K562 (cell line): ENCODE data around the gene DUOXA2. TPM values are rescaled to one million over a fixed set of nuclear protein-coding genes. Genes with fewer than 3 reads are reported as not detected.

Experiments used
- CC2D1A ChIP-seq: fragments of 450-650 bp; IDR thresholded peaks from 2 replicates; pipeline ENCODE4 v1.6.1; 2017; ENCODE audit warnings: mild to moderate bottlenecking
- E2F5 ChIP-seq: sonication (generic); formaldehyde crosslinking; IDR thresholded peaks from 2 replicates; pipeline ENCODE4 v1.8.0; 2022; ENCODE audit warnings: mild to moderate bottlenecking, missing genetic modification reagents
- EGR1 ChIP-seq: fragments of 450-650 bp; conservative IDR thresholded peaks from 2 replicates; pipeline ENCODE4 v1.6.1; 2017; ENCODE audit warnings: mild to moderate bottlenecking
- GTF2F1 ChIP-seq: IDR thresholded peaks from 2 replicates; pipeline ENCODE4 v1.6.1; 2011; ENCODE audit warnings: low read depth, low read length, improper control_type of control experiment
- KLF1 ChIP-seq: fragments of 450-650 bp; IDR thresholded peaks from 2 replicates; pipeline ENCODE4 v1.6.1; 2016; ENCODE audit warnings: missing genetic modification characterization, missing compliant biosample characterization
- MLLT1 ChIP-seq, 2 experiments: fragments of 450-650 bp; IDR thresholded peaks; 2 replicates each; pipeline ENCODE4 v1.6.1; 2016
- NBN ChIP-seq: fragments of 450-650 bp; IDR thresholded peaks from 2 replicates; pipeline ENCODE4 v1.6.1; 2016; ENCODE audit warnings: low read depth, mild to moderate bottlenecking
- PCBP2 ChIP-seq: fragments of 200-400 bp; formaldehyde crosslinking; IDR thresholded peaks from 2 replicates; pipeline ENCODE4 v1.6.1; 2018; ENCODE audit warnings: low read length, low read depth, mild to moderate bottlenecking, moderate library complexity; ENCODE audit not compliant: poor library complexity, severe bottlenecking
- RCOR1 ChIP-seq, 2 experiments: IDR thresholded peaks; 2 replicates each; pipeline ENCODE4 v1.6.1; 2012; ENCODE audit warnings: low read depth in 2 of 2, low read length in 2 of 2, borderline replicate concordance in 1 of 2, improper control_type of control experiment in 1 of 2
- RREB1 ChIP-seq: fragments of 250-450 bp; sonication (Bioruptor Pico); IDR thresholded peaks from 2 replicates; pipeline ENCODE4 v1.4.0; 2020
- TBL1XR1 ChIP-seq, 2 experiments: IDR thresholded peaks; 2 replicates each; pipeline ENCODE4 v1.6.1; 2012; ENCODE audit warnings: improper control_type of control experiment in 2 of 2, low read length in 2 of 2, mild to moderate bottlenecking in 1 of 2
- XRCC5 ChIP-seq: fragments of 200-400 bp; formaldehyde crosslinking; IDR thresholded peaks from 2 replicates; pipeline ENCODE4 v1.6.1; 2017; ENCODE audit warnings: low read depth, mild to moderate bottlenecking, low read length
- ZC3H4 ChIP-seq: sonication (generic); formaldehyde crosslinking; IDR thresholded peaks from 2 replicates; pipeline ENCODE4 v1.9.0; 2021; ENCODE audit warnings: missing genetic modification reagents, borderline replicate concordance
- ZNF124 ChIP-seq: sonication (generic); formaldehyde crosslinking; IDR thresholded peaks from 2 replicates; pipeline ENCODE4 v1.8.1; 2022; ENCODE audit warnings: missing genetic modification reagents
- ZNF583 ChIP-seq: fragments of 250-450 bp; sonication (Bioruptor Pico); IDR thresholded peaks from 2 replicates; pipeline ENCODE4 v1.4.0; 2020
- polyA plus RNA-seq, 8 experiments: library from polyadenylated mRNA; depleted of rRNA in 4 of 8; stranded (reverse) in 5 of 8; unstranded in 3 of 8; fragments of >200 nt; fragmentation: Nextera tagmentation in 2 of 8; fragmentation: Illumina TruSeq in 1 of 8; extraction: Ambion mirVana in 2 of 8; extraction: Trizol in 1 of 8; gene quantifications; 2 replicates each; pipeline versions ENCODE4 v1.2.1 to v1.2.3, GENCODE V29; 2011 to 2014; ENCODE audit warnings: inconsistent platforms in 1 of 8, missing spikeins in 1 of 8
- total RNA-seq, 7 experiments: library from RNA; depleted of rRNA in 6 of 7; stranded (reverse); fragments of >200 nt in 6 of 7; fragmentation: Illumina TruSeq in 2 of 7; extraction: Trizol in 2 of 7; gene quantifications; 2 replicates each; pipeline versions ENCODE4 v1.2.1 to v1.2.3, GENCODE V29; 2011 to 2021; ENCODE audit warnings: low replicate concordance in 1 of 7
- TF ChIP-seq, protein P1 (sequence below): fragments of 450-650 bp; IDR thresholded peaks from one replicate; pipeline ENCODE4 v1.6.1; 2018; ENCODE audit warnings: mild to moderate bottlenecking, moderate library complexity; ENCODE audit not compliant: partially characterized antibody
- TF ChIP-seq, protein P2 (sequence below): sonication (generic); formaldehyde crosslinking; IDR thresholded peaks from 2 replicates; pipeline ENCODE4 v1.8.0; 2022; ENCODE audit warnings: missing genetic modification reagents, mild to moderate bottlenecking, moderate library complexity, borderline replicate concordance

Gene DUOXA2
- total and polyA plus RNA-seq, 9 of the 15 experiments (the other 6 are each of a cell fraction or from before 2014, with no cell fraction given), result not detected

DNA sequence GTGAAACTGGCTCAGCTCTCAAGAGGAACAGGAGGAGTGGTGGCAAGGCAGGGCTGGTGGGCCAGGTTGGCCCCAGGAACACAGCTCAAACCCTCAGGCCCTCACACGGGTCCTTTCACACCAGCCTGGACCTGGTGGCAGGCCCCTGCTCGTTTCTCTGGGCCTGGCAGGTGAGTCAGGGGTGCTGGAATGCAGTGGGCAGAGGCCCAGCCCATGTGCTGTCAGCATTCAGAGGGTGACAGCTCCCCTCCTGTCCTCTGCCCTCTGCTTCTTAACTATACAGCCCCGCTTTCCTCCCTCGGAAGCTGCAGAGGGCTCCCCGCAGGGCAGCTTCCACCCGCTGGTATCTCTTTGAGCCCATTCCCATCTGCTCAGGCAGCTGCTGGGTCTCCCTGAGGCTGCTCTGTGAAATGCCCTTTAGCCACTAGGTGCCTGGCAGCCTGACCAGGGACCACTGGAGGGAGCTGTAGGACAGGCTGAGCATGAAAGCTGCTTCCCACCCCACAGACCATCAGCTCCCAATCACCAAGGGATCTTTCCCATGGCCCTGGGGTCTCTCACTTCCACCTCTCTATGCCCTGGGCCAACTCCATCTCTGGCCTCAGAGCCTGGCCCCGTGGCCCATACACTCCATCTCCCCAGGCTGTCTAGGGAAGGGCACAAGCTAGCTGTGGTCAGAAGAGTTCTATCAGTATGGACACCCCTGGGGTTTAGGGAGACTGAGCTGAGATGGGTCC, 48.8 kb downstream of the DUOXA2 start (continued):
- TF ChIP-seq CC2D1A (peak; percentile 64; the same call in 1 of the 2 replicates), ZC3H4 (CRISPR knock-in tag) (no peak), MLLT1 (IDR thresholded peaks at IDR 0.05) (peak in 1 of 2 experiments; percentile 33; a peak in 1 of 4 replicates), E2F5 (CRISPR knock-in tag) (no peak), KLF1 (tag) (no peak), XRCC5 (0 out of 2 replicates have a peak, but pooled peaks have one; percentile 50), PCBP2 (no peak), TBL1XR1 (IDR thresholded peaks at IDR 0.05; ENCODE audit: low read length in 2 of 2) (no peak), ZNF124 (CRISPR knock-in tag) (no peak), EGR1 (0 out of 2 replicates have a peak, but pooled peaks have one; percentile 17), RREB1 (0 out of 2 replicates have a peak, but pooled peaks have one; percentile 15), RCOR1 (IDR thresholded peaks at IDR 0.05; ENCODE audit: borderline replicate concordance in 1 of 2, low read depth in 2 of 2, low read length in 2 of 2) (0 out of 4 replicates have a peak, but pooled peaks of 1 of the 2 experiments have one; percentile 25), ZNF583 (CRISPR knock-in tag) (no peak), NBN (no peak), GTF2F1 (no peak)
- TF ChIP-seq, protein P1, sequence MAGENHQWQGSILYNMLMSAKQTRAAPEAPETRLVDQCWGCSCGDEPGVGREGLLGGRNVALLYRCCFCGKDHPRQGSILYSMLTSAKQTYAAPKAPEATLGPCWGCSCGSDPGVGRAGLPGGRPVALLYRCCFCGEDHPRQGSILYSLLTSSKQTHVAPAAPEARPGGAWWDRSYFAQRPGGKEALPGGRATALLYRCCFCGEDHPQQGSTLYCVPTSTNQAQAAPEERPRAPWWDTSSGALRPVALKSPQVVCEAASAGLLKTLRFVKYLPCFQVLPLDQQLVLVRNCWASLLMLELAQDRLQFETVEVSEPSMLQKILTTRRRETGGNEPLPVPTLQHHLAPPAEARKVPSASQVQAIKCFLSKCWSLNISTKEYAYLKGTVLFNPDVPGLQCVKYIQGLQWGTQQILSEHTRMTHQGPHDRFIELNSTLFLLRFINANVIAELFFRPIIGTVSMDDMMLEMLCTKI, result no peak
- TF ChIP-seq, protein P2, sequence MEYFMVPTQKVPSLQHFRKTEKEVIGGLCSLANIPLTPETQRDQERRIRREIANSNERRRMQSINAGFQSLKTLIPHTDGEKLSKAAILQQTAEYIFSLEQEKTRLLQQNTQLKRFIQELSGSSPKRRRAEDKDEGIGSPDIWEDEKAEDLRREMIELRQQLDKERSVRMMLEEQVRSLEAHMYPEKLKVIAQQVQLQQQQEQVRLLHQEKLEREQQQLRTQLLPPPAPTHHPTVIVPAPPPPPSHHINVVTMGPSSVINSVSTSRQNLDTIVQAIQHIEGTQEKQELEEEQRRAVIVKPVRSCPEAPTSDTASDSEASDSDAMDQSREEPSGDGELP (CRISPR knock-in tag), result peak; percentile 63; the same call in 1 of the 2 replicates
